ENCODE results near the gene CNTNAP2.

GRCh38 chr7:148031811-148032210, 1915.2 kb downstream of the CNTNAP2 start:
- no peak for TF ChIP-seq L3MBTL2 (conservative IDR thresholded peaks at IDR 0.05)
- TF ChIP-seq TARDBP (IDR thresholded peaks at IDR 0.05) = no peak
- TF ChIP-seq LEF1 (IDR thresholded peaks at IDR 0.05; ENCODE audit: borderline replicate concordance) = no peak
- no peak for TF ChIP-seq SUZ12 (IDR thresholded peaks at IDR 0.05)
